ENCODE results near the gene IL1RAP. TPM values are rescaled to one million over a fixed set of nuclear protein-coding genes. Genes with fewer than 3 reads are reported as not detected.

Gene IL1RAP
- total RNA-seq, 1 donor from 2014 or later, result 10.8 TPM

- DNase-seq (ENCODE audit: low read depth), result no peak
- H3K36me3 ChIP-seq (ENCODE audit: control insufficient read depth, insufficient read depth, low read length), result no peaks in the 10 kb centered on the region
- no peaks in the 10 kb centered on the region for H3K27me3 ChIP-seq (ENCODE audit: control insufficient read depth, insufficient read depth, low read length)
- H3K4me3 ChIP-seq (ENCODE audit: low read depth, low read length), result no peak overlapping the region
- TF ChIP-seq, protein P1, sequence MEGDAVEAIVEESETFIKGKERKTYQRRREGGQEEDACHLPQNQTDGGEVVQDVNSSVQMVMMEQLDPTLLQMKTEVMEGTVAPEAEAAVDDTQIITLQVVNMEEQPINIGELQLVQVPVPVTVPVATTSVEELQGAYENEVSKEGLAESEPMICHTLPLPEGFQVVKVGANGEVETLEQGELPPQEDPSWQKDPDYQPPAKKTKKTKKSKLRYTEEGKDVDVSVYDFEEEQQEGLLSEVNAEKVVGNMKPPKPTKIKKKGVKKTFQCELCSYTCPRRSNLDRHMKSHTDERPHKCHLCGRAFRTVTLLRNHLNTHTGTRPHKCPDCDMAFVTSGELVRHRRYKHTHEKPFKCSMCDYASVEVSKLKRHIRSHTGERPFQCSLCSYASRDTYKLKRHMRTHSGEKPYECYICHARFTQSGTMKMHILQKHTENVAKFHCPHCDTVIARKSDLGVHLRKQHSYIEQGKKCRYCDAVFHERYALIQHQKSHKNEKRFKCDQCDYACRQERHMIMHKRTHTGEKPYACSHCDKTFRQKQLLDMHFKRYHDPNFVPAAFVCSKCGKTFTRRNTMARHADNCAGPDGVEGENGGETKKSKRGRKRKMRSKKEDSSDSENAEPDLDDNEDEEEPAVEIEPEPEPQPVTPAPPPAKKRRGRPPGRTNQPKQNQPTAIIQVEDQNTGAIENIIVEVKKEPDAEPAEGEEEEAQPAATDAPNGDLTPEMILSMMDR (IDR thresholded peaks at IDR 0.05; ENCODE audit: insufficient read depth, low read length, poor library complexity, severe bottlenecking), result no peak
These were observed 40.3 kb downstream of the IL1RAP start for GRCh38 chr3:190554197-190554596.

GRCh38 chr3:190556351-190556750 lies 42.5 kb downstream of the IL1RAP start:
- TF ChIP-seq, protein P1 (IDR thresholded peaks at IDR 0.05; ENCODE audit: insufficient read depth, low read length, poor library complexity, severe bottlenecking), result no peak
- H3K36me3 ChIP-seq (ENCODE audit: control insufficient read depth, insufficient read depth, low read length), result no peaks in the 10 kb centered on the region
- H3K4me3 ChIP-seq (ENCODE audit: low read depth, low read length), result no peak overlapping the region
- no peaks in the 10 kb centered on the region for H3K27me3 ChIP-seq (ENCODE audit: control insufficient read depth, insufficient read depth, low read length)
- no peak for DNase-seq (ENCODE audit: low read depth)

GRCh38 chr3:190557296-190557695 lies 43.4 kb downstream of the IL1RAP start:
- Histone ChIP-seq H3K27me3 (ENCODE audit: control insufficient read depth, insufficient read depth, low read length) (no peaks in the 10 kb centered on the region), H3K36me3 (ENCODE audit: control insufficient read depth, insufficient read depth, low read length) (no peaks in the 10 kb centered on the region), H3K4me3 (ENCODE audit: low read depth, low read length) (no peak overlapping the region)
- DNase-seq (ENCODE audit: low read depth), result no peak
- TF ChIP-seq, protein P1 (IDR thresholded peaks at IDR 0.05; ENCODE audit: insufficient read depth, low read length, poor library complexity, severe bottlenecking), result no peak

GRCh38 chr3:190558316-190558715 lies 44.4 kb downstream of the IL1RAP start:
- H3K4me3 ChIP-seq (ENCODE audit: low read depth, low read length), result no peak overlapping the region
- no peaks in the 10 kb centered on the region for H3K27me3 ChIP-seq (ENCODE audit: control insufficient read depth, insufficient read depth, low read length)
- no peak for DNase-seq (ENCODE audit: low read depth)
- no peaks in the 10 kb centered on the region for H3K36me3 ChIP-seq (ENCODE audit: control insufficient read depth, insufficient read depth, low read length)
- TF ChIP-seq, protein P1 (IDR thresholded peaks at IDR 0.05; ENCODE audit: insufficient read depth, low read length, poor library complexity, severe bottlenecking), result no peak

DNA sequence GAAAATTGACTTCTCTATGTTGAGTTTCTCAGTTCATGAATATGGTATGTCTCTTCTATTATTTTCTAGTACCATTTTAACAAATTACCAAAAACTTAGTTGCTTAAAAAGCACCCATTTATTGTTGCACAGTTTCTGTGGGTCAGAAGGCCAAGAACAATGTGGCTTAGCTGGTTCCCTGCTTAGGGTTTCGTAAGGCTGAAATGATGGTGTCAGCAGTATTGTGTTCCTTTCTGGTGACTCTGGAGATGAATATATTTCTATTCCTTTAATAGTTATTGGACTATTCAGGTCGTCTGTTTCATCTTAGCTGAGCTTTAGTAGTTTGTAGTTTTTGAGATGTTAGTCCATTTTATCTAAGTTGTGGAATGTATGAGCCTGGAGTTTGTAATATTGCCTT lies 44.9 kb downstream of the IL1RAP start:
- DNase-seq (ENCODE audit: low read depth), result no peak
- TF ChIP-seq, protein P1 (IDR thresholded peaks at IDR 0.05; ENCODE audit: insufficient read depth, low read length, poor library complexity, severe bottlenecking), result no peak
- Histone ChIP-seq H3K36me3 (ENCODE audit: control insufficient read depth, insufficient read depth, low read length) (no peaks in the 10 kb centered on the region), H3K27me3 (ENCODE audit: control insufficient read depth, insufficient read depth, low read length) (no peaks in the 10 kb centered on the region), H3K4me3 (ENCODE audit: low read depth, low read length) (no peak overlapping the region)
